Muscle layer of duodenum (tissue), 2 donors: ENCODE measurements around the gene SPATA31A6.
"Not testable (repeated sequence)": the region's sequence is repeated elsewhere in the genome, so short reads cannot be mapped to it uniquely, and the experiment has no call there.

ENCODE experiments used
- H3K27ac ChIP-seq: one replicate; pipeline ENCODE4 v1.7.0; 2013; ENCODE audit warnings: mild to moderate bottlenecking, low read length
- H3K27me3 ChIP-seq: one replicate; pipeline ENCODE4 v1.7.0; 2013; ENCODE audit warnings: low read depth, mild to moderate bottlenecking, control low read depth, low read length
- H3K36me3 ChIP-seq, 2 donors: one replicate each; pipeline ENCODE4 v1.7.0; 2013; ENCODE audit warnings: low read length in 2 of 2, control low read depth in 1 of 2, mild to moderate bottlenecking in 1 of 2; ENCODE audit not compliant: insufficient read depth in 2 of 2, control insufficient read depth in 1 of 2
- H3K4me1 ChIP-seq, 2 donors: one replicate each; pipeline ENCODE4 v1.7.0; 2013; ENCODE audit warnings: low read length in 2 of 2, mild to moderate bottlenecking in 2 of 2, control low read depth in 1 of 2, moderate library complexity in 1 of 2; ENCODE audit not compliant: insufficient read depth in 2 of 2, control insufficient read depth in 1 of 2
- H3K4me3 ChIP-seq, 2 donors: one replicate each; pipeline ENCODE4 v1.7.0; 2013; ENCODE audit warnings: low read length in 2 of 2, low read depth in 1 of 2, mild to moderate bottlenecking in 1 of 2
- H3K9me3 ChIP-seq, 2 donors: one replicate each; pipeline ENCODE4 v1.7.0; 2013; ENCODE audit warnings: low read length in 2 of 2, control low read depth in 1 of 2, mild to moderate bottlenecking in 1 of 2; ENCODE audit not compliant: control insufficient read depth in 1 of 2
- donor health status: healthy.

Gene SPATA31A6

GRCh38 chr9:42183359-42183758 is at the start of gene SPATA31A6:
Gene SPATA31A6 (plus strand): TSS chr9:42183659. CDS start chr9:42183688, 29 bp downstream.
- H3K36me3 ChIP-seq, H3K4me1 ChIP-seq, H3K9me3 ChIP-seq, H3K4me3 ChIP-seq, H3K27me3 ChIP-seq, H3K27ac ChIP-seq: not testable (repeated sequence)

GRCh38 chr9:42160299-42160698 is 23.2 kb upstream of the SPATA31A6 start:
- H3K9me3 ChIP-seq, H3K4me1 ChIP-seq, H3K4me3 ChIP-seq, H3K27me3 ChIP-seq, H3K36me3 ChIP-seq, H3K27ac ChIP-seq: not testable (repeated sequence)

DNA sequence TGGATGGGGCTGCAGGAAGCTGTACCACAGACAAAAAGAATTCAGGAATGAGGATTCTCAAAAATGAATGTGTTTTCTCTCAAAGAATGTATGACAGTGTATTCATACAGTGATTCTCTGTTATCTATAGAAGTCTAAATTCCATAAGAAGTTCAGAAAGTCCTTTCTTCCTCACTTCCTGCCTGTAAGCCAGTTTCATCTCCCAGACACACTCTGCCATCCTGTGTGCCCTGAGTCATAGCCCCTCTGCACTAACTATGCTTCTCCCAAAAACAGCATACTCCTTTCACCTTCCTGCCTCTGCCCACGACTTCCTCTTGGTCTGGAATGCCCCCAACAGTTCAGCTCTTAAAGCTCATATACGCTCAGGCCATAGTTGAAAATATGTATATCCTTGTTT is 36.4 kb downstream of the SPATA31A6 start:
- not testable (repeated sequence) for H3K4me3 ChIP-seq, H3K9me3 ChIP-seq, H3K27ac ChIP-seq

GRCh38 chr9:42223230-42223629 is 39.8 kb downstream of the SPATA31A6 start:
- H3K27me3 ChIP-seq, H3K4me1 ChIP-seq, H3K4me3 ChIP-seq, H3K9me3 ChIP-seq, H3K27ac ChIP-seq, H3K36me3 ChIP-seq: not testable (repeated sequence)

More for the DNA sequence above, 36.4 kb downstream of the SPATA31A6 start:
- H3K4me1 ChIP-seq, H3K27me3 ChIP-seq, H3K36me3 ChIP-seq: not testable (repeated sequence)

DNA sequence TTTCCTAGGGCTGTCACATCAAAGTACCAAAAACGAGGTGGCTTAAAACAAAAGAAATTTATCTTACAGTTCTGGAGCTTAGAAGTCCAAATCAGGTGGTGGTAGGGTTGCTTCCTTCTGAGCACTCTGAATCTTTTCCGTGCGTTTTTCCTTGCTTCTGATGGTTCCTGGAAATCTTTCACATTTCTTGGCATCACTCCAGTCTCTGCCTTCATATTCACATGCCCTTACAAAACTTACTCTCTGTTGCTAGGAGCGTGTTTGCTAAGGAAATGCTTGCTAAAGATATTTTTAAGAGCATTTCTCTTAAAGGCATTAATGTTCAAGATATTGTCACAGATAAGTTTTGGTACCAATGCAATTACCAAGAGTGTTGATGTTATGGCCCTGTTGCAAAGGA is 49.6 kb downstream of the SPATA31A6 start:
- H3K27ac ChIP-seq, H3K27me3 ChIP-seq, H3K36me3 ChIP-seq, H3K4me1 ChIP-seq, H3K9me3 ChIP-seq, H3K4me3 ChIP-seq: not testable (repeated sequence)

- not testable (repeated sequence) for H3K36me3 ChIP-seq, H3K4me1 ChIP-seq, H3K4me3 ChIP-seq, H3K27me3 ChIP-seq, H3K9me3 ChIP-seq, H3K27ac ChIP-seq
Measured at GRCh38 chr9:42234610-42235009, 51.2 kb downstream of the SPATA31A6 start.

GRCh38 chr9:42235352-42235991 is 52.0 kb downstream of the SPATA31A6 start:
- not testable (repeated sequence) for H3K4me1 ChIP-seq, H3K4me3 ChIP-seq, H3K27ac ChIP-seq, H3K9me3 ChIP-seq, H3K27me3 ChIP-seq, H3K36me3 ChIP-seq

GRCh38 chr9:42236097-42236496 is 52.6 kb downstream of the SPATA31A6 start:
- H3K9me3 ChIP-seq, H3K4me3 ChIP-seq, H3K27me3 ChIP-seq, H3K27ac ChIP-seq, H3K4me1 ChIP-seq, H3K36me3 ChIP-seq: not testable (repeated sequence)

GRCh38 chr9:42237381-42237780 is 53.9 kb downstream of the SPATA31A6 start:
- H3K4me3 ChIP-seq, H3K4me1 ChIP-seq, H3K27me3 ChIP-seq, H3K27ac ChIP-seq, H3K9me3 ChIP-seq, H3K36me3 ChIP-seq: not testable (repeated sequence)

DNA sequence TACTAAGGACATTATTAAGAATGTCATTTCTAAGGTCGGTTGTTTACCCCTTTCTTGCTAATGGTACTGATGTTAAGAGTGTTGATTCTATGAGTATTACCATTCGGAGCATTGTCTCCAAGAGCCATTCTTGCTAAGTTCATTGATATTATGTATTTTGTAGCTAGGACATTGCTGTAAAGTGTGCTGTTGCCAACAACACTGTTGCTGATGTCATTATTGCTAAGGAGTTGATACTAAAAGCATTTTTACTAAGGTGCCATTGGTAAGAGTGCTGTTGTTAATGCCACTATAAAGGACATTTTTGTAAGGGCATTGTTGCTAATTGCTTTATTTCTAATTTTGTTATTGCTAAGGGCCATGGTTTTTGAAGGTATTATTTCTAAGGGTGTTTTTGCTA is 55.4 kb downstream of the SPATA31A6 start:
- H3K9me3 ChIP-seq, H3K4me3 ChIP-seq, H3K36me3 ChIP-seq, H3K27me3 ChIP-seq, H3K4me1 ChIP-seq, H3K27ac ChIP-seq: not testable (repeated sequence)
